ENCODE results near the gene HNRNPK.

Gene HNRNPK

DNA sequence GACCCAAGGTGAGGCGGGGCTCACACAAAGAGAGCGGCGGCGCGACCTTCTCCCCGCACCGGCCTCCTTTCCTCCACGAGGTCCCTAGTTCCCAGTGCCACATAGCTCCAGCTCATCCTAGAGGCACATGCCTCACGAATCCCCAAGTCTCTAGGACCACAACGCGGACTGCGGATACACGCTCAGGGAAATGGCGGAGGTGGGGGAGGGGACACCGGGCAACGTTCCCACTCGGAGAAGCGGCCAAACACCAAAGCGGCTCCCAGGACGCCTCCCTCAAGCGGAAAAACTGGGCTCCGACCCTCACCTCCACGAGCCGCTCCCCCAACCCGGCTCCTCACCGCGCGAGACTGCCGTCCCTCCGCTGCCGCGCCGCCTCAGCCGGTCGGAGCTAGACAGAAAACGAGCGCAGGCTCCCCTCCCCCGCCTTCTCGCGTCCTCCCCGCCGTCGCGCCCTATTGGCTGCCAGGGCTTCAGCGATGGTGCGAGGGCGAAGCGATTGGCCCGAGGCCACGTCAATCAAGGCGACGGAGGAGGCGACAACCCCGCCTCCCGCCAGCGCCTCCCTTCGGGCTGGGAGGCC, at the start of gene HNRNPK:
TSS of gene HNRNPK (minus strand) at position 404 of the 583 bp plus-strand sequence. CDS start 1,963 bp downstream, outside the sequence.
- peak; percentile 100 for DNase-seq (ENCODE audit: low spot score)

DNA sequence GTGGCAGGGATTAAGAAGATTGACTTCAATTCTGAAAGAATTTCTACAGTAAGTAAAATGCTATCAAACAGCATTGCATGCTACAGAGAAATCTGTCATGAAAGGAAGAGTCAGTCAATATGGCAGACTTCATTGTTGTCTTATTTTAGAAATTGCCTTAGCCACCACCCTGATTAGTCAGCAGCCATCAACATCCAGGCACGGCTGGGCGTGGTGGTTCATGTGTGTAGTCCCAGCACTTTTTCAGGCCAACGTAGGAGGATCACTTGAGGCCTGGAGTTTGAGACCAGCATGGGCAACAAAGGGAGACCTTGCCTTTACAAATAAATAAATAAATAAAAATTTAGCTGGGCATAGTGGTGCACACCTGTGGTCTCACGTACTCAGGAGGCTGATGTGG, 47.2 kb upstream of the HNRNPK start:
- no peak for DNase-seq (ENCODE audit: low spot score)

DNA sequence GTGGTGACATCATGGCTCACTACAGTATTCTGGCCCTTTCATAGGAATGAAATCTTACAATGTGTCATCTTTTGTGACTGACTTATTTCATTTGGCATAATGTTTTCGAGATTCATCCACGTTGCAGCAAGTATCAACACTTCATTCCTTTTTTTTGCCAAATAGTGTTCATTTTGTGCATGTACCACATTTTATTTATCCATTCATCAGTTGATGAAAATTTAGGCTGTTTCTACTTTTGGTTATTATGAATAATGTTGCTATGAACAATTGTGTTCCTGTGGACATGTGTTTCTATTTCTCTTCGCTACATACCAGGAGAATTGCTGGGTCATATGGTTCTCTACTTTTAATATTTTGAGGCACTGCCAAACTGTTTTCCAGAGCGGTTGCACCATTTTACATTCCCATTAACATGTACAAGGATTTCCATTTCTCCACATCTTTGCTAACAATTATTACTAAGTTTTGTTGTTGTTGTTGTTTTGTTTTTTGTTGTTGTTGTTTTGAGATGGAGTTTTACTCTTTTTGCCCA, 44.1 kb upstream of the HNRNPK start:
- DNase-seq (ENCODE audit: low spot score): peak; percentile 18

DNA sequence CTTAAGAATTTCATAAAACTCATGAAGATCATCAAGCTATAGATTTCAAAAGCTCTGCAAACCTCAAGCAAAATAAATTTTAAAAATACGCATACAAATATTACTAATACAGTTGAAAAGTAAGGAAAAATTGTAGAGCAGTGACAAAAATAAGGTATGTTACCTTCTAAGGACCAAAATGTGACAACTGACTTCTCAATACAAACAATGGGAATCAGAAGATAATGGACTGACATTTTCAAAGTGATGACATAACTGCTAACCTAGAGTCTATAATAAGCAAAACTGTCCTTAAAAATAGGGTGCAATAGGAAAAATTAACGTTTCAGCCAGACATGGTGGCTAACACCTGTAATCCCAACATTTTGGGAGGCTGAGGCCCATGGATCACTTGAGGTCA, 27.6 kb upstream of the HNRNPK start:
- DNase-seq (ENCODE audit: low spot score): no peak

DNA sequence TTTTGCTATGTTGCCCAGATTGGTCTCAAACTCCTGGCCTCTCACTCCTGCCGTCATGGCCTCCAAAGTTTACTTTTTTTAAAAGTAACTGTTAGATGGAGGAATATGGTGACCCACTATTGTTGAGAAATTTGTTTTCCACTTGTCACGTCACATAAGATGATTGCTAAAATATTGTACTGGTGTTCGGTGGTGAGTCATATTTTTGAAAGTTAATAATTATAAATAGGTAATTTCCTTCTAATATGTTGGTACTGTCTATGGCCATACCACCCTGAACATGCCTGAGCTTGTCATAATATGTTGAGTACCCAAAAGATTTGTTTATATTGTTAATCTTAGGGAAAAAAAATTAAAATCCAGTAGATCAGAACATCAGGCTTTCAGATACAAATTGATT, 23.2 kb upstream of the HNRNPK start:
- no peak for DNase-seq (ENCODE audit: low spot score)

DNA sequence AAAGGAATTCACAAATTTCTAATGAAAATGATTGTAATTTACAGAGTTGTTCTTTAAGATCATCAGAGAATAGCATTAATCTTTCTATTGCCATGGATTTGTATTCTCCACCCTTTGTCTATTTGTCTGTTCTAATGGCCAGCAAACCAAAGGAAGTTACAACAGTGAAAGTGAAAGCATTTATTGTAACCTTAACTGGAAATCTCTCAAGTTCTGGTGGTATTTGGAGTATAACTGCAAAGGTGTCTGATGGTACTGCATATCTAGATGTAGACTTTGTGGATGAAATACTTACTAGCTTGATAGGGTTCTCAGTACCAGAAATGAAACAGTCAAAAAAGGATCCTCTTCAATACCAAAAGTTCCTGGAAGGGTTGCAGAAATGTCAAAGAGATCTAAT, 22.3 kb upstream of the HNRNPK start:
- no peak for DNase-seq (ENCODE audit: low spot score)

DNA sequence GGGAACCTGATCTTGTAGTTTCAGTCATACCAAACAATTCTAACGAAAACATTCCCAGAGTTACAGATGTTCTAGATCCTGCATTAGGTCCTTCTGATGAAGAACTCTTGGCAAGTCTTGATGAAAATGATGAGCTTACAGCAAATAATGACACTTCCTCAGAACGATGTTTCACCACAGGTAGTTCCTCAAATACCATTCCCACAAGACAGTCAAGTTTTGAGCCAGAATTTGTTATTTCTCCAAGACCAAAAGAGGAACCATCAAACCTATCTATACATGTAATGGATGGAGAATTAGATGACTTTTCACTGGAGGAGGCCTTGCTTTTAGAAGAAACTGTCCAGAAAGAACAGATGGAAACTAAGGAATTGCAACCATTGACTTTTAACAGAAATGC, 21.6 kb upstream of the HNRNPK start:
- no peak for DNase-seq (ENCODE audit: low spot score)

DNA sequence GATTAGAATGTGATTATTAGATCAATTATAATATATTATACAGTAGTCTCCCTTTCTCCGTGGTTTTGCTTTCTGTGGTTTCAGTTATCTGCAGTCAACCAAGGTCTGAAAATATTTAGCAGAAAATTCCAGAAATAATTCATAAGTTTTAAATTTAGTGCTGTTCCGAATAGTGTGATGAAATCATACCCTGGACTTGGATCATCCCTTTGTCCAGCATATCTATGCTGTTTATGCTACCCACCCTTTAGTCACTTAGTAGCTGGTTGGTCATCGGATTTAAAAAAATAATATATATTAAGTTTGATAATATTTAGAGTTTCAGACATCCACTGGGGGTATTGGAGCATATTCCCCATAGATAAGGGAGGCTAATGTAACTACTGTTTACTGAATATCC, 20.2 kb upstream of the HNRNPK start:
- DNase-seq (ENCODE audit: low spot score): peak; percentile 31

DNA sequence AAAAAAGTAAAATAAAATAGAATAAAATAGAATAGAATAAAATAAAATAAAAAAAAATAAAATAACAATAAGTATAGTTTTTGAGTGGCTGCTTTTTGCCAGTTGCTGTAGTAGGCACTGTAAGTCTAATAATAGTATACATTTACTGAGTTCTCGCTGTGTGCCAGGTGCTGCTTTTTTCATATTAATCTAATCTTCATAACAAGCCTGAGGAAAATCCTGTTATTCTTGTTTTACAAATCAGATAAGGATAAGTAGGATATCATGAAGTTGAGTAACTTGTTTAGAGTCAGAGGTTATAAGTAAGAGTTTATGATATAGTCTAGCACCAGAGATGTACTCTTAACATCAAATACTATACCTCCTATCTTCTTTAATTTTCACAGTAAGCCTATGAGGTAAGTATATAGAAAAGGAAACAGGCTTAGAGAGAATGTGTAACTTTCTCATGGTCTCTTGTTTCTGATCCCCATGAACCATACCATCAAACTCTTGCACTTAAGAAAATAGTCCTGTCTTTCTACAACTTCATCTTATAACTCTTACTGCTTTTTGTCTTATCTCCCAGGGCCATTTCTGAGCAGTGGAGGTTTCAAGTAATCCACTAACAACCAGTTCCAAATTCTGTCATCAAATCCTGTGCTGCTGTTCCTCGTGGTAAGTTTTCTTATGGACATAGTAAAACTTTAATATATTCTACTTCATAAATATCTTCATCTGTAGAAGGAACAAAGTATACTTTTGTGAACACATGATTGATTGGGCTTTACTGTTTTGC, 19.3 kb upstream of the HNRNPK start:
- DNase-seq (ENCODE audit: low spot score): no peak

DNA sequence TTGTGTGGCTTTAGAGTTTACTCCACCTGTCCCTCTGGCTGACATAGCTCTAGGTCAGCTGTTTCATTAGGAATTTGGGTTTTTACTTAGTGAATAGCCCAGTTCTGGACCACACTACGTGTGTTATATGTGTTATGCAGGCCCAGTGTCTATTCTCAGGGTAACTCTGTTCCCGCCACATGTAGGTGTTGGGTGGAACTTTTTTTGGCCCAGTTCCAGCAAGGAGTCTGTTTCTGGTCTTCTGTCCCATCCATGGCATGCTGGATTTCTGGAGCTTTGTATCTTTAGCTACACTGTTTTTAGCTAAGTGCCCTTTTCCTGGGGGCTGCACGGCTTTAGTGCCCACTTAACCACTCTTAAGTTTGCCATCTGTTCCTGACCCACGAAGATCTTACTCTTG, 16.1 kb upstream of the HNRNPK start:
- DNase-seq (ENCODE audit: low spot score): no peak

DNA sequence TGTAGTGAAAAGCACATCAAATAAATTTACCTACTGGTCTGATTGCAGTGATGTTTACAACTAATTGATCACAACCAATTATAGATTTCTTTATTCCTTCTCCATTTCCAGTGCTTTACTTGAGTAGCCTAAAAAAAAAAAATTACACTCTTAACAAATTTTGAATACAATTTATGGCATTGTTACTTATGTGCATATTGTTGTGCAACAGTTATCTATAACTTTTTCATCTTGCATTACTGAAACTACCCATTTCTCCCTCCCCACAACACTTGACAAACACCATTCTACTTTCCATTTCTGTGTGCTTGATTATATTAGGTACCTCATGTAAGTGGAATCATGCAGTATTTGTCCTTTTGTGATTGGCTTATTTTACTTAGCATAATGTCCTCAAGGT, 12.9 kb upstream of the HNRNPK start:
- DNase-seq (ENCODE audit: low spot score): no peak

DNA sequence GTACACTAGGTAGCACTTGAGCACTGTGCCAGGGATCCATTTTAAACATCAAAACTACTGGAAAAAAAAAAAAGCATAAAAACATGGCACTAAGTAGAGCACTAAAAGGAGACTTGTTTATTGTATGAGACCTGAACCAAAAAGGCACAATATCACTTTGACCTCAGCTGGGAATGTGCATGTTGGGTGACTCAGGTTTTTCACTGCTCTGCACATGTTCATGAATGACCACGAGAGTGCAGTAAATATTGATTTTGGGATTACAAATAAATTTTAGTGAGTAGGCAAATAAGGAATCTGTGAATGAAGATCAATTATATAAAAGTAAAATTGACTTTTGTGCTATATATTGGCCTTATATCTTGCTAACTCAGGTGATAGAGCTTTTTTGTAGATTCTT, 12.4 kb upstream of the HNRNPK start:
- peak; percentile 29 for DNase-seq (ENCODE audit: low spot score)

DNA sequence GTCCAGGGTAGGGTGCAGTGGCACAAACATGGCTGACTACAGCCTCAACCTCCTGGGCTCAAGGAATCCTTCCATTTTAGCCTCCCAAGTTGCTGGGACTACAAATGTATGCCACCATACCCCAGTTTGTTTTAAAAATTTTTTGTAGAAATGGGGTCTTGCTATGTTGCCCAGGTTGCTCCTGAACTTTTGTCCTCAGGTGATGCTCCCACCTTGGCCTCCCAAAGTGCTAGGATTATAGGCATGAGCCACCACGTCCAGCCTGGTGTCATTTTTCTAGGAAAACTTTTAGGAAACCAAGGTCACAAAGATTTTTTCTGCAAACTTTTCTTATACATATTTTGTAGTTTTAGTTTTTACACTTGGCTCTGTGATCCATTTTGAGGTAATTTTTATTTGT, 11.3 kb upstream of the HNRNPK start:
- DNase-seq (ENCODE audit: low spot score): no peak

DNA sequence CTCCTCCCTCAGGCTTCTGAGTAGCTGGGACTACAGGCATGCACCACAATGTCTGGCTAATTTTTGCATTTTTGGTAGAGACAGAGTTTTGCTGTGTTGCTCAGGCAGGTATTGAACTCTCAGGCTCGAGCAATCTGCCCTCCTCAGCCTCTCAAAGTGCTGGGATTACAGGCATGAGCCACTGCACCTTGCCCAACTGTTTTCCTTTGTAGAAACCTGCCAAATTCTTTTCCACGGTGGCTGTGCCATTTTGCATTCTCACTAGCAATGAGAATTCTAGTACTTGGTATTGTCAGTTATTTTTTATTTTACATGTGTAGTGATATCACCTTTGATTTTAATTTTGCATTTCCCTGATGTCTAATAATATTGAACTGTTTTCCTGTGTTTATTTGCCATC, 8.4 kb upstream of the HNRNPK start:
- no peak for DNase-seq (ENCODE audit: low spot score)

DNA sequence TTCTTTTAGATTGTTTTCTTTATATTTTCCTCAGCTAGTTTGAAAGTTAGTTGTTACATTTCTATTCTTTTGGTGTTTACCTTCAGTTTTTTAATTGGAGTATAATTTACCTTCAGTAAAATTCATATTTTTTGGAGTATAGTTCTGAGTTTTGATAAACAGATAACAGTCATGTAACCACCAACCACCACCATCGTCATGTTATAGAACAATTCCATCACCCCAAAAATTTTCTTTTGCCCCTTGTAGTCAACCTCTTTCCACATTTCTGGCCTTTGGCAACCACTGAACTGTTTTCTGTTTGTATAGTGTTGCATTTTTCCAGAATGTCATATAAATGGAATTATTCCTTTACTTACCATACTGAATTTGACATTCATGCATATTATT, 7.4 kb upstream of the HNRNPK start:
- DNase-seq (ENCODE audit: low spot score): no peak

DNA sequence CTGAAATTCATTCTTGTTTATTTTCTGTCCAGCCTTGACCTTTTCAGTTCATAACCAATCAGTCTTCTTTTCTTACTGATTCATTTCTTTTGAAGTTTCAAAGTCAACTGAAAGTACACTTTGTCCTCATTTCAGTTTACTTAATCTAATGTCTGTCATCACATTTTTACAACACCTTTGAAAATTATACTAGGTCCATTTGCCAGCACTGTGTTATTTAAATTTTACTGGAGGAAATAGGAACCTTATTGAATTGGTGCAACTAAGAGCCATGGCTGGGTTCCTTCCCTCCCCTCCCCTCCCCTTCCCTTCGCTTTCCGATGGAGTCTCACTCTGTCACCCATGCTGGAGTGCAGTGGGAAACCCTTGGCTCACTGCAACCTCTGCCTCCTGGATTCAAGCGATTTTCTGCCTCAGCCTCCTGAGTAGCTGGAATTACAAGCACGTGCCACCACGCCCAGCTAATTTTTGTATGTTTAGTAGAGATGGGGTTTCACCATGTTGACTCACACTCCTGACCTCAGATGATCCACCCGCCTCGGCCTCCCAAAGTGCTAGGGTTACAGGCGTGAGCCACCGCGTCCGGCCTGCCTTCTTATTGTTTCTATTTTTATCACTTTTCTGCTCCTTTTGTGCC, 6.9 kb upstream of the HNRNPK start:
- no peak for DNase-seq (ENCODE audit: low spot score)

DNA sequence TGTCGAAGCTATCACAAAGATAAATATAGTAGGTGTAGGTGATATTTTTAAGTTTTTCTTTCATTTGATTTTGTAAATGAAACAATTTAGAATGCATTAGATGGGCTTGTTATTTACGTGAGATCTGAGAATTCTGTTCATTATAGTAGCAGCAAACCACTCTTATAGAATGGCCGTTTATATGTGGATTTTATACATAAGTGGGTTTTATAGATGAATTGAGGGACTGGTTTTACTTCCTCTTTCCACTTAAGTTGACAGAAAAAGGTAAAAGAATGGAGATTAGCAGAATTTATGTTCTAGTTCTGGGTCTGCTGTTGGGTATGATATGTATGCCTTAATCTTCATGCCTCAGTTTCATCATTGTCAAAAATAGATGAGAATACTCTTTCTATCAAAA, 6.2 kb upstream of the HNRNPK start:
- DNase-seq (ENCODE audit: low spot score): no peak

DNA sequence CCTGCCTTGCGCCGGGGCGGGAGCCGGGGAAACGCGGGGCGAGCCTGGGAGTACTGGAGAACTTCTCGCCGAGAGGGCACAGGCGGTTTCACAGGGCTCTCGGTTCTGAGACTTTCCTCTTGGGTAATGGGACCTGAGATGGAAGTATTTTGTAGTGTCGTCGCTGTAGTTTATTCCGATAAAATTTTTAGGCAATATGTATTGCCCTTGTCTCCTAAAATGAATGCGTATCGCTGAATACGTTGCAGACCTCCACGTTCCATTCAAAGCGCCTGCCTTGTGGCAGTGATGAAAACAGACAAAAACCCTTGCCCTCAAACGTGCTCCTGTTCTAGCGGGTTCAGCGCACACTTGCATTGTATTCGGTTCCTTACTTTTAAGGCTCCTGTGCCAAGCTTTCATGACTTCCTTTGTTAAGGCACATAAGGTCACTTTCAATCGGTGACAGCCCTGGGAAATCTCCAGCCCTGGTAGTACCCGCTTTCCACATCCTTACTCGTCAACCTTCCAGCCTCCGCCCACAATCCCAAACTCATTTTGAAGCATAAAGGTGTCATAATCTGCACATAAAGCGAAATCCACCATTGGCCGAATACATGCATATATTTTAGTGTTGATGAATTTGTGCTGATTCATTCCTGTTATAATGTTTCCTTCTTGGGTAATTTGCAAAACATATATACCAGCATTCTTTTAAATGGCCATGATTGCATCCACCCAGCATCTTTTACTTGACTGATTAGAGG, 1.3 kb upstream of the HNRNPK start:
- DNase-seq (ENCODE audit: low spot score): no peak

DNA sequence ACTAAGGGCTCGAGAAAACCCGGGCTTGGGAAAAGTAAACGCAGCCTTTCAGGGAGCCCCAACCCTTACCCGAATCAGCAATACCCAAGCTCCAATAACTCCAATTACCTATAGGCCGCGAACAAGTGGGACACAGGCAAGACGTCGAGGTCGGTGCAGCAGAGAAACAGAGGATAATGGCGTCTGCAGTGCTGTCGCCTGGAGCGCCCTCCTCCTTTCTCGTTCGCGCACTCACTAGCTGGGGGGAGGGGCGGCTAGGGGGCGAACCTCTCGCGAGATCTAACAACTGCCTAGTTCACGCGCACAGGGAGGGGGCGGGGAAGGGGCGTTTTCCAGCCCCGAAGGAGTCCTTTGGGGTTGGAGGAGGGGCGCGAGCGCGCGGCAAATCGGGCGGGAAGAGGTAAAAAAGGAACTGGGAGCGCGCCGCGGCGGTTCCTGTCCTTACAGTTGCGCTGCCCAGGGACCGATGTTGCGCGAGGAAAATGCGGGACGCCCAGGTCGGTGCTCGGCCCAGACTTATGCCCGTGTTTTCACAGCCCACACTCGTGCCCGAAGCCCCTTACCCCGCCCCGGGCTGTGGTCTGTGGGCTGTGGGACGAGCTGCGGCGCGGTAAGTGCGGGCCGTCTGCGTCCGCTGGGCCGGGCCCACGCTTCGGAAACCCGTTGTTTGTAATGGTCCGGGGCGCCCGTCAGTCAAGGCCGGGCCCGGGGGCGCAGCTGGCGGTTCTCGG, 545 bp upstream of the HNRNPK start, which contains the start of gene RMI1:
TSS of gene RMI1 (plus strand) at position 411 of the 731 bp plus-strand sequence. CDS start 20,182 bp downstream, outside the sequence.
- peak; percentile 96 for DNase-seq (ENCODE audit: low spot score)

DNA sequence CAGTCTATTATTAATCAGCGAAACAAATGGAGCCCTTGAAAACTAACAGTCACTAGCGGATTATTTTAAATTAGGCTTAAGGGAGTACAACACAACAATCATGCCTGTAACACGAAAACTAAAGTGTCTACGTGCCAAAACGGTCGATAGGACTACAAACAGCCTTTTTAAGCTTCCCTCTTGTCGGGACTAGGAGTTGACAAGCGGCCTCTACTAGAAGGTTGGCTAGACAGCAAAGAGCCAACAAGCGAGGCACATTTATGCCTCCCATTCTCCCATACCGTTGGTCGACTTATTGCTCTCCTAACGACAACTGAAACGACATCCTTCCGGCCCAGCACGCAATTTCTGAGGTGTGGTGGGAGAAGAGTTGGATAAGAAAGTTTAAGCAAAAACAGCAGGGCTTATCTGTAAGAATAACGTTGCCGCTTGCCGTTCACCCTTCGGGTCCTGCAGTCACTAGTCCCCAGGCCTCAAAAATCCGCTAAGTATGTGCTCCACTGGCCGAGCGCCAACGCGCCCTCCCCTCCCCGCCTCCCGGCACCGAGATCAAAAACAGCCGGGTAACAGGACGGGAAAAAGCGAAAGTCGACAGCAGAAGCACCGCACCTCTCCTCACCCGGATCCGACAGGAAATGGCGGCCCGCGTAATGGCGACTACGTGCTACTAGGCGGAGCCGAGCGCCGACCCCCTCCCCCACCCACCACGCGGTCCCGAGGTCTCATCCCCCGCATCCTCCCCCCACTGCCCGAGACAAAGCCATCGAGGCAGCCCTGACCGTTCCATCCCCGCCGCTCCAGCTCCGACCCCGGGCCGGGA, 813 bp downstream of the HNRNPK start:
- peak; percentile 89 for DNase-seq (ENCODE audit: low spot score)

DNA sequence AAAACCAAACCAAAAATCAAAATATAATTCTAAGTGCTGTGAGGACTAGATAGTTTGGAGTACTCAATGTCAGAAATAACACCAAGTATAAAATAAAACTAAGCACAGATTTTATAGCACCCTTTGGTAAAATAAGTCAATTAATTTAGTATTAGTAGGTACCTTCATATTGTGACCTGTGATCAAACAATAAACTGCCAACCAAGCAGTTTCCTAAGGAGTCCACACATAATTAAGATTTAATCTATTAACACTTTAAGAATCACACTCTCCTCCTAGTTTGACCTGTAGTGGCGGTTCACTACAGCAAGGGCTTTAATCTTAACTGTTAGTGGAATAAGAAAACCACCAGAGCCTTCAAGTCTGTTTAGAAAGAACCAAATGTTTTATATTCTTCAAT, 2.8 kb downstream of the HNRNPK start:
- no peak for DNase-seq (ENCODE audit: low spot score)
